Activated T-cell treated with anti-CD3 and anti-CD28 coated beads, Interleukin-2, amount 50 U/mL, for 24 hours (primary cell): ENCODE data around the gene AGAP9.
"Not testable (repeated sequence)": the region's sequence is repeated elsewhere in the genome, so short reads cannot be mapped to it uniquely, and the experiment has no call there.

Experiments
- DNase-seq: peaks from one replicate; pipeline ENCODE4 v3.0.0-alpha.2; 2020
- H3K27ac Mint-ChIP-seq: 2 replicates; pipeline ENCODE4 v1.8.0; 2020; ENCODE audit warnings: mild to moderate bottlenecking, mixed read lengths
- H3K27me3 Mint-ChIP-seq: 2 replicates; pipeline ENCODE4 v1.8.0; 2020; ENCODE audit warnings: mixed read lengths
- H3K36me3 Mint-ChIP-seq: 2 replicates; pipeline ENCODE4 v1.8.0; 2020; ENCODE audit warnings: low read depth, mixed read lengths
- H3K4me1 Mint-ChIP-seq: 2 replicates; pipeline ENCODE4 v1.8.0; 2020; ENCODE audit warnings: low read depth, mixed read lengths
- H3K4me3 Mint-ChIP-seq: 2 replicates; pipeline ENCODE4 v1.8.0; 2020; ENCODE audit warnings: mild to moderate bottlenecking, moderate library complexity, mixed read lengths
- H3K9me3 Mint-ChIP-seq: 2 replicates; pipeline ENCODE4 v1.8.0; 2020; ENCODE audit warnings: mixed read lengths

Gene AGAP9

GRCh38 chr10:47552719-47553118 lies 29.3 kb upstream of the AGAP9 start:
- peak overlapping the region; percentile 97 for H3K27ac Mint-ChIP-seq
- H3K27me3 Mint-ChIP-seq, H3K36me3 Mint-ChIP-seq, H3K9me3 Mint-ChIP-seq: not testable (repeated sequence)
- peak; percentile 37 for DNase-seq
- H3K4me3 Mint-ChIP-seq, result peak overlapping the region; percentile 97
- peaks cover 15% of the 10 kb centered on the region for H3K4me1 Mint-ChIP-seq

GRCh38 chr10:47547286-47547685 lies 23.8 kb upstream of the AGAP9 start:
- DNase-seq, H3K4me3 Mint-ChIP-seq, H3K36me3 Mint-ChIP-seq, H3K27me3 Mint-ChIP-seq, H3K27ac Mint-ChIP-seq, H3K4me1 Mint-ChIP-seq, H3K9me3 Mint-ChIP-seq: not testable (repeated sequence)

GRCh38 chr10:47536430-47536829 lies 13.0 kb upstream of the AGAP9 start:
- not testable (repeated sequence) for DNase-seq, H3K9me3 Mint-ChIP-seq, H3K27me3 Mint-ChIP-seq, H3K27ac Mint-ChIP-seq, H3K36me3 Mint-ChIP-seq, H3K4me3 Mint-ChIP-seq, H3K4me1 Mint-ChIP-seq

DNA sequence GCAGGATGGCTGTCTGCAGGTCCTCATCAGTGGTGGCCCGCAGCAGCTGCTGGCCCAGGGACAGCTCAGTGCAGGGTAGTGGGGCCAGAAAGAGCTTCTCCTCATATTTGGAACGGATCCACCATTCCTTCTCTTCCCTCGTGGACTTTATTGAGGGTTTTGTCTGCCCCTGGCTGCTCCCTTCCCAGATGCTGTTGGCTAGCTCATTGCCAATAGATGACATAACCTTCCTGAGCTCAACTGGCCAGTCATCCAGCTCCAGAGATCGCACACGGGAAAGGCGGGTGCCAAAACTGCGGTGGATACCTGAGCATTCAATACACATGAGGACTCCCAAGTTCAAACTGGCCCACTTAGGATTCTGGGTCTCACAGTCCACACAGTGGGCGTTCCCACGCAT lies 21.1 kb downstream of the AGAP9 start:
- not testable (repeated sequence) for H3K4me3 Mint-ChIP-seq, H3K4me1 Mint-ChIP-seq, H3K27me3 Mint-ChIP-seq, H3K36me3 Mint-ChIP-seq, H3K27ac Mint-ChIP-seq, DNase-seq, H3K9me3 Mint-ChIP-seq

DNA sequence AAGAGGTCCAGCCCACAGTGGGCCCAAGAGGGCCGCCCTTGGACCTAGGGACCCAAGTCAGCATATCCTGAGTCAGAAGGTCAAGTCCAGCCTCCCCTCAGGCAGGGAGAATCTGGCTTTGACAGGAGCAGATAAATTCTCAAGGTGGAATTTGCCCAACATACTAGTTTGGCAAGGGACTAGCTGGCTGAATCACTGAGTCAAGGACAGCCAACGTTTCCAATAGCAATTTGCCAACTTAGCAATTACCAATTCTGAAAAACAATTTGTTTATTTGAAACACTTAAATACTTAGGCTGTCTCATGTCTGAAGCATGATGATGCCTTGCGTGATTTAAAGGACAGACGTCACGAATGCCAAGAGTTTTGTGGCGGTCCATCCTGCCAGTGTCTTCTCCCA lies 29.2 kb downstream of the AGAP9 start:
- H3K27ac Mint-ChIP-seq, H3K4me3 Mint-ChIP-seq, DNase-seq: not testable (repeated sequence)

DNA sequence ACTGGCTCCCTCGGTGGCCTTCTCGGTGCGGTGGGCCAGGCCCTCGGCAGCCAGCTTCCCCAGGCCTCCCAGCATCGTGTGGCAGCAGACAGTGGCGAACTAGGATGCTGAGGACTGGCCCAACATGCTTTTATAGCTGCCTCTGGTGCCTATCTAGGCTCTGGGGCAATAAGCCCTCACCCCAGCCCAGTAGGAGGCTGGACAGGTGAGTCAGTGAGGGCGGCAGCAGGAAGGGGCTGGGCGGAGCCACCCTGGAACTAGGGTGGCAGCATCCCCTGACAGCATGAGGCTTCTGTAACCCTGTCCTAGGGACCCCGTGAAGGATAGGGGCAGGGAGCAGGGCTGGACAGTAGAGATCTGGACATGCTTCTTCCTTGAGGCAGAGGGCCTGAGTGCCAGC lies 31.8 kb downstream of the AGAP9 start, which contains the start of gene FAM25G:
Gene FAM25G, minus strand, starts transcription at position 101 of the 400 bp plus-strand sequence. Its CDS starts 26 bp downstream, at position 75.
- not testable (repeated sequence) for H3K9me3 Mint-ChIP-seq, H3K27me3 Mint-ChIP-seq, H3K27ac Mint-ChIP-seq, H3K36me3 Mint-ChIP-seq, H3K4me1 Mint-ChIP-seq, DNase-seq, H3K4me3 Mint-ChIP-seq

More for the DNA sequence above, 29.2 kb downstream of the AGAP9 start:
- not testable (repeated sequence) for H3K4me1 Mint-ChIP-seq, H3K9me3 Mint-ChIP-seq, H3K27me3 Mint-ChIP-seq, H3K36me3 Mint-ChIP-seq

DNA sequence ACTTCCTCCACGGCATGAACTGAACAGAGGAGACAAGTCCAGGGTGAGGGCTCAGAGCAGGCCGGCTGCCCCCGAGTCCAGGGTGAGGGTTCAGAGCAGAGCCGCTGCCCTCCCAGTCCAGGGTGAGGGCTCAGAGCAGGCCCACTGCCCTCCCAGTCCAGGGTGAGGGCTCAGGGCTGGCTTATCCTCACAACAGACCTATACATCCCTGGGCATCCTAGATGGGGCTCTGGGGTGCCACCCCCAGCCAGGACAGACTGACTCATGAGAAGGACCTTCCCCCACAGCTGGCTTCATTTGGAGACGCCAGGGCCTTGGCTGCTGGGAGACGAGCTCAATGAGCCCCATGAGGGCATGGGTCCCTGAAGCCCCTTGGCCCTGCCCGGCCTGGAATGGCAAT lies 33.8 kb downstream of the AGAP9 start:
- not testable (repeated sequence) for H3K4me3 Mint-ChIP-seq, H3K27ac Mint-ChIP-seq, H3K9me3 Mint-ChIP-seq, H3K36me3 Mint-ChIP-seq, DNase-seq, H3K27me3 Mint-ChIP-seq, H3K4me1 Mint-ChIP-seq

GRCh38 chr10:47485943-47486342 lies 37.5 kb downstream of the AGAP9 start:
- not testable (repeated sequence) for H3K27me3 Mint-ChIP-seq, H3K27ac Mint-ChIP-seq, H3K4me3 Mint-ChIP-seq, DNase-seq, H3K4me1 Mint-ChIP-seq, H3K9me3 Mint-ChIP-seq, H3K36me3 Mint-ChIP-seq

DNA sequence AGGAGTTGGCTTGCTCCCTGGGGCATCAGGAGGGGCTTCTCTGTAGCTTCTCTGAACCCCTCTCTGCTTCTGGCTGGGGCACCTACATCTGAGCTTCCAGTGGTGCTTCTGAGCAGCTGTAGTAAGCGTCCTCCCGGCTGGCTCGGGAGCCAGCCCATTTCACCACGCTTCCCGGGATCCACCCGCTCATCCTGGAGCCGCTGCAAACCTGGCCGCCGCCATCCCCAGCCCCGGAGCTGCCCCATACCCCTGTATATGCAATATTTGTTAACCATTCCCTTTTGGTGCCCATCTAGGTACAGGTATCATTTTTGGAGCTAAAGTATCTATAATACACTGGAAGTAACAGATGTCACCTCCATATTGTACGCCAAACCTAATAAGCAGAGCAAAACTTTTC lies 38.7 kb downstream of the AGAP9 start:
- H3K36me3 Mint-ChIP-seq, H3K4me3 Mint-ChIP-seq, H3K27ac Mint-ChIP-seq, DNase-seq, H3K9me3 Mint-ChIP-seq, H3K27me3 Mint-ChIP-seq, H3K4me1 Mint-ChIP-seq: not testable (repeated sequence)

- H3K9me3 Mint-ChIP-seq, DNase-seq, H3K27me3 Mint-ChIP-seq, H3K4me1 Mint-ChIP-seq, H3K27ac Mint-ChIP-seq, H3K4me3 Mint-ChIP-seq, H3K36me3 Mint-ChIP-seq: not testable (repeated sequence)
Observed at GRCh38 chr10:47483923-47484322, 39.5 kb downstream of the AGAP9 start, which contains the start of gene ANXA8. Gene ANXA8 (minus strand): TSS chr10:47484115. CDS start chr10:47483933, 182 bp downstream.

- H3K4me3 Mint-ChIP-seq, H3K4me1 Mint-ChIP-seq, H3K27ac Mint-ChIP-seq, H3K9me3 Mint-ChIP-seq, DNase-seq, H3K36me3 Mint-ChIP-seq, H3K27me3 Mint-ChIP-seq: not testable (repeated sequence)
Observed at GRCh38 chr10:47482367-47482766, 41.1 kb downstream of the AGAP9 start.

DNA sequence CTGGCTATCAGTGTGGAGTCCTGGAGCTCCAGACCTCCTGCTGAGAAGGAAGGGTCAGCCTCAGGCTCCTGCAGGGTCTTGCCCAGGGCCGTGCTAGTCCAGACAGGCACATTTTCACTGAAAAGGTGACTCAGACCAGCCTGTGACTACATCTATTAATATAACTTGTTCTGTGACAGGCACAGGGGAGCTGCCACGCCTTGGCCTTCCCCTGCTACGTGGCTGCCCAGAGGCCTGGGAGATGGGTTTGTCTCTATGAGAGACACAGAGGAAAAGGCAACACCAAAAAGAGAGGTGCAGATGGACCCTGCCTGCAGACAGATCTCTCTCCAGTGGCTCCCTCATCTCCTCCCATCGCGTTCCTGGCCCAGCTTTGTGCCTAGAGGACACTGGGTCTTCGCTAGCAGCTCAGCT lies 41.7 kb downstream of the AGAP9 start:
- H3K4me1 Mint-ChIP-seq, H3K4me3 Mint-ChIP-seq, H3K9me3 Mint-ChIP-seq, H3K36me3 Mint-ChIP-seq, H3K27me3 Mint-ChIP-seq, DNase-seq, H3K27ac Mint-ChIP-seq: not testable (repeated sequence)

DNA sequence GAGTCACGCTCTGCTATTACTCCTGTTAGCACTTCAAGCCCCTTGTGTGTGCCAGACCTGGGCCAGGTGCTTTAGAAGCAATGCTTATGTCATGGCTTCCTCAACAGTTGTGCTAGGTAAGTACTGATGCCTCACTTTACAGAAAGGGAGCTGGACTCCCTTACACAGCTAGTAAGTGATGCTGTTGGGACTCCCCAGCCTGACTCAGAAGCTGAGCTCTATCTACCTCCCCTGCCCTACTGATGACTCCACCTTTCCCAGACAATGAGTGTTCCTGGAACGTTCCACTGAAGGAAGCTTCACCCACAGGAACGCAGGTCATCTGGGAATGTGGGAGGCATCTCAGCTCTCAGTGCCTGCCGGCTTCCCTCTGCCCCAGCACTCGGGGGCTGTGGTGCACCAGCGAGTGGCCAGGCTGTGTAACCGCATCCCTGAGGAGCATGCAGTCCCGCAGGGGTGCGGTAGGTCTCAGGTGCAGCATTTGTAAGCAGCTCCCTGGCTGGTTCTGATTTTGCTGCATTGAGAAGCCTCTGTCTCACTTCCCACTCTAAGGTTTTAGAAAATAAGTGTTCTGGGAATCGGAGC lies 42.2 kb downstream of the AGAP9 start:
- not testable (repeated sequence) for H3K9me3 Mint-ChIP-seq, H3K4me3 Mint-ChIP-seq, H3K27me3 Mint-ChIP-seq, DNase-seq, H3K27ac Mint-ChIP-seq, H3K36me3 Mint-ChIP-seq, H3K4me1 Mint-ChIP-seq

- H3K27me3 Mint-ChIP-seq, H3K36me3 Mint-ChIP-seq, H3K4me3 Mint-ChIP-seq, H3K27ac Mint-ChIP-seq, H3K4me1 Mint-ChIP-seq, DNase-seq, H3K9me3 Mint-ChIP-seq: not testable (repeated sequence)
Observed at GRCh38 chr10:47480133-47480532, 43.3 kb downstream of the AGAP9 start.

DNA sequence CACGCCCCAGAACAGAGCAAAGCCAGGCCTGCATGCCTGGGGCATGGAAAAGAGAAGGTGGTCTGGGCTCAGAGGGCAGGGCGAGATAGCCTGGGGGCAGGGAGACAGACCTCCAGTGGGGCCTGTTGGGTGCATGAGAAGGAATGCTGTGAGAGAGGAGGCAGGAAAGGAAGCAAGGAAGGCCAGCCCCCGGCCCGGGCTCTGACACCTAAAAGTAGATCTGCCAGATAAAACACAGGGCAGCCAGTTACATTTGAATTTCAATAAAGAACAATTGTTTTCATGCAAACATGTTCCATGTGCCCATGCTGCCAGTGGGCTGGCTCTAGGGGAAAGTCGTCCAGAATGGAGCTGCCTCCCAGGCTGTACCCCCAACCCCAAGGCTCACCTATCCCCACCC lies 45.3 kb downstream of the AGAP9 start:
- not testable (repeated sequence) for H3K36me3 Mint-ChIP-seq, H3K9me3 Mint-ChIP-seq, DNase-seq, H3K27ac Mint-ChIP-seq, H3K4me3 Mint-ChIP-seq, H3K4me1 Mint-ChIP-seq, H3K27me3 Mint-ChIP-seq

DNA sequence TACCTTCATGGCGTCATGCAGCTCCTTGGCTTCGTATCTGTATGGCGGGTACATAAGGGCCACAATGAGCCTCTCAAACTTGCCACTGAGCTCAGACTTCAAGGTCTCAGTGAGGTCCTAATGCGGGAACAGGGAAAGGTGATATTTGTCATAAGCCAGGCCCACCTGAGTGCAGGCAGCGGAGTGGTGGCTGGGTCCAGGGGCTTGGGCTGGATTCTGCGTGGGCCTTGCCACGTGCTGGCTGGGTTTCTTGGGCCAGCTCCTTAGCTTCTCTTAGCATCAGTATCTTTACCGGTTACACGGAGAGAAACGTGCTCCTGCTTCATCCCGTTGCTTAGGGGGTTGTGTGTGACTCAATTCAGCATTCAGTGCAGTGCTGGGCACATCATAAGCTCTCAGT lies 46.4 kb downstream of the AGAP9 start:
- H3K9me3 Mint-ChIP-seq, result not testable (repeated sequence)

More for the DNA sequence above, 46.4 kb downstream of the AGAP9 start:
- not testable (repeated sequence) for H3K4me3 Mint-ChIP-seq, H3K4me1 Mint-ChIP-seq, H3K27me3 Mint-ChIP-seq, DNase-seq, H3K36me3 Mint-ChIP-seq, H3K27ac Mint-ChIP-seq
